CD14-positive monocyte (primary cell): ENCODE results near the gene P4HB. TPM values are rescaled to one million over a fixed set of nuclear protein-coding genes. Genes with fewer than 3 reads are reported as not detected.

Experiments
- DNase-seq, 3 donors: peaks; one replicate each; pipeline ENCODE4 v3.0.0-alpha.2; 2011 to 2022
- H2AFZ ChIP-seq: 2 replicates; pipeline ENCODE4 v1.6.0; 2012; ENCODE audit warnings: mild to moderate bottlenecking, low read depth, low read length, inconsistent platforms; ENCODE audit not compliant: insufficient read depth, poor library complexity, severe bottlenecking
- H3K27ac ChIP-seq, 2 donors: 1 replicate in 1 of 2; 2 replicates in 1 of 2; pipeline ENCODE4 v1.5.1; 2012 to 2013; ENCODE audit warnings: low read length in 2 of 2, control low read depth in 1 of 2, inconsistent platforms in 1 of 2, low read depth in 1 of 2, mild to moderate bottlenecking in 1 of 2
- H3K27me3 ChIP-seq, 2 donors: one replicate each; pipeline versions ENCODE4 v1.6.0 to v1.6.1; 2011 to 2013; ENCODE audit warnings: low read length in 2 of 2; ENCODE audit not compliant: control insufficient read depth in 2 of 2, insufficient read depth in 2 of 2
- H3K36me3 ChIP-seq, 2 donors: replicated peaks in 1 of 2; 1 replicate in 1 of 2; 2 replicates in 1 of 2; pipeline versions ENCODE4 v1.5.1 to v1.6.1; 2012 to 2013; ENCODE audit warnings: low read length in 2 of 2, control low read depth in 1 of 2, inconsistent platforms in 1 of 2, mild to moderate bottlenecking in 1 of 2; ENCODE audit not compliant: insufficient read depth in 2 of 2, control insufficient read depth in 1 of 2
- H3K4me1 ChIP-seq, 2 donors: 1 replicate in 1 of 2; 2 replicates in 1 of 2; pipeline versions ENCODE4 v1.5.1 to v1.6.1; 2012 to 2013; ENCODE audit warnings: low read length in 2 of 2, control low read depth in 1 of 2, inconsistent platforms in 1 of 2, mild to moderate bottlenecking in 1 of 2, moderate library complexity in 1 of 2; ENCODE audit not compliant: insufficient read depth in 2 of 2, control insufficient read depth in 1 of 2
- H3K4me2 ChIP-seq: replicated peaks from 2 replicates; pipeline ENCODE3; 2012; ENCODE audit warnings: low read length, moderate library complexity, mild to moderate bottlenecking; ENCODE audit not compliant: poor library complexity, severe bottlenecking; ENCODE audit errors: extremely low read depth
- H3K4me3 ChIP-seq, 3 experiments: fragments of 200-600 bp in 1 of 3; sonication (generic) in 1 of 3; replicated peaks in 1 of 3; 1 replicate in 2 of 3; 2 replicates in 1 of 3; pipeline ENCODE4 v1.5.1; 2011 to 2013; ENCODE audit warnings: low read length in 3 of 3, mild to moderate bottlenecking in 3 of 3, control low read depth in 2 of 3, low read depth in 2 of 3, inconsistent platforms in 1 of 3, moderate library complexity in 1 of 3
- H3K79me2 ChIP-seq: 2 replicates; pipeline ENCODE4 v1.6.0; 2012; ENCODE audit warnings: mild to moderate bottlenecking, control low read depth, inconsistent platforms, low read length, moderate library complexity; ENCODE audit not compliant: insufficient read depth
- H3K9ac ChIP-seq: 2 replicates; pipeline ENCODE4 v1.6.0; 2017; ENCODE audit warnings: low read length, mild to moderate bottlenecking; ENCODE audit not compliant: insufficient read depth, poor library complexity, severe bottlenecking
- H3K9me3 ChIP-seq, 2 donors: replicated peaks in 1 of 2; 1 replicate in 1 of 2; 2 replicates in 1 of 2; pipeline versions ENCODE4 v1.5.1 to v1.6.1; 2012 to 2013; ENCODE audit warnings: low read length in 2 of 2, control low read depth in 1 of 2; ENCODE audit not compliant: control insufficient read depth in 1 of 2, insufficient read depth in 1 of 2
- H4K20me1 ChIP-seq: 2 replicates; pipeline ENCODE4 v1.6.0; 2012; ENCODE audit warnings: mild to moderate bottlenecking, low read length, control low read depth, moderate library complexity; ENCODE audit not compliant: insufficient read depth
- H3K27ac Mint-ChIP-seq, 7 donors: one replicate each; pipeline ENCODE4 v1.8.0; 2020; ENCODE audit warnings: mild to moderate bottlenecking in 7 of 7, mixed read lengths in 7 of 7, moderate library complexity in 6 of 7, inconsistent platforms in 2 of 7
- H3K27me3 Mint-ChIP-seq, 3 donors: one replicate each; pipeline ENCODE4 v1.8.0; 2021 to 2022; ENCODE audit warnings: low read depth in 3 of 3, mild to moderate bottlenecking in 3 of 3, mixed read lengths in 3 of 3, moderate library complexity in 3 of 3, inconsistent platforms in 1 of 3
- H3K36me3 Mint-ChIP-seq, 2 donors: one replicate each; pipeline ENCODE4 v1.8.0; 2020; ENCODE audit warnings: mixed read lengths in 2 of 2, inconsistent platforms in 1 of 2, mild to moderate bottlenecking in 1 of 2
- H3K4me1 Mint-ChIP-seq: one replicate; pipeline ENCODE4 v1.8.0; 2020; ENCODE audit warnings: mild to moderate bottlenecking, mixed read lengths
- H3K4me3 Mint-ChIP-seq, 2 donors: one replicate each; pipeline ENCODE4 v1.8.0; 2020; ENCODE audit warnings: mild to moderate bottlenecking in 2 of 2, mixed read lengths in 2 of 2, moderate library complexity in 1 of 2
- H3K9me3 Mint-ChIP-seq, 7 donors: one replicate each; pipeline ENCODE4 v1.8.0; 2020 to 2022; ENCODE audit warnings: mixed read lengths in 7 of 7, mild to moderate bottlenecking in 6 of 7, moderate library complexity in 6 of 7, inconsistent platforms in 2 of 7
- CTCF ChIP-seq: fragments of 200-600 bp; IDR thresholded peaks from one replicate; pipeline ENCODE4 v1.8.0; 2022; ENCODE audit warnings: antibody characterized with exemption, mild to moderate bottlenecking
- WGBS: methylation state at CpG from one replicate; pipeline ENCODE4 v1.1.5; 2013; ENCODE audit warnings: missing lambda C conversion rate; ENCODE audit not compliant: insufficient coverage; 5-methylcytosine and 5-hydroxymethylcytosine counted together
- intact Hi-C, 2 donors: fragments of 100-400 bp; cut with micrococcal nuclease; formaldehyde crosslinking; loops; one replicate each; pipeline versions ENCODE4 v1.15.0 to v1.15.1; 2023
- polyA plus RNA-seq, 3 donors: library from polyadenylated mRNA; depleted of rRNA in 1 of 3; unstranded in 2 of 3; stranded (reverse) in 1 of 3; fragments of 300-500 nt in 2 of 3; fragments of >200 nt in 1 of 3; fragmentation: Illumina TruSeq in 2 of 3; gene quantifications; 1 replicate in 2 of 3; 2 replicates in 1 of 3; pipeline ENCODE4 v1.2.3, GENCODE V29; 2012 to 2021

P4HB gene
- polyA plus RNA-seq, 3 donors: 108 to 297 (median 291) TPM

GRCh38 chr17:81843713-81844326 is 16.5 kb downstream of the P4HB start:
- Histone ChIP-seq H3K4me3 (no peak overlapping the region), H3K79me2 (peaks cover 11% of the 10 kb centered on the region), H3K27me3 (no peaks in the 10 kb centered on the region), H3K4me1 (peaks cover 17% of the 10 kb centered on the region in 2 donors), H3K9me3 (no peaks in the 10 kb centered on the region), H4K20me1 (peaks cover 29% of the 10 kb centered on the region), H3K36me3 (peaks cover 56 to 61% of the 10 kb centered on the region in 2 donors), H3K9ac (no peak overlapping the region), H3K27ac (peak overlapping the region in 1 of 2 donors; percentile 51), H3K4me2 (no peak overlapping the region), H2AFZ (no peak overlapping the region)
- Mint-ChIP-seq H3K9me3 (peaks cover 0 to 2% (median 0%) of the 10 kb centered on the region in 7 donors), H3K27ac (peak overlapping the region in 6 of 7 donors; percentile 25 to 80 (median 54)), H3K27me3 (peaks cover 0 to 3% (median 0%) of the 10 kb centered on the region in 3 donors), H3K36me3 (peaks cover 49 to 65% of the 10 kb centered on the region in 2 donors), H3K4me3 (no peak overlapping the region), H3K4me1 (peaks cover 23% of the 10 kb centered on the region)
- intact Hi-C loops: no loop called here
- no peak for TF ChIP-seq CTCF
- no peak for DNase-seq
- WGBS: 77% methylated on average over 27 of the region's 30 CpGs

- H3K4me3 ChIP-seq: no peak overlapping the region
- Mint-ChIP-seq H3K9me3 (no peaks in the 10 kb centered on the region), H3K27me3 (peaks cover 0 to 3% (median 0%) of the 10 kb centered on the region in 3 donors), H3K4me3 (no peak overlapping the region), H3K27ac (peak overlapping the region in 6 of 7 donors; percentile 5 to 70 (median 39)), H3K4me1 (peaks cover 30% of the 10 kb centered on the region), H3K36me3 (peaks cover 46 to 59% of the 10 kb centered on the region in 2 donors)
- intact Hi-C loops: no loop called here
- peaks cover 49 to 56% of the 10 kb centered on the region in 2 donors for H3K36me3 ChIP-seq
- H2AFZ ChIP-seq: no peak overlapping the region
- peaks cover 26% of the 10 kb centered on the region in 2 donors for H3K4me1 ChIP-seq
- H3K4me2 ChIP-seq: no peak overlapping the region
- H3K27ac ChIP-seq: peak overlapping the region; percentile 15 to 51
- H4K20me1 ChIP-seq: peaks cover 29% of the 10 kb centered on the region
- no peak for DNase-seq
- no peak overlapping the region for H3K9ac ChIP-seq
- TF ChIP-seq CTCF: no peak
- WGBS: 88% methylated on average over 14 of the region's 21 CpGs
- peaks cover 12% of the 10 kb centered on the region for H3K79me2 ChIP-seq
- no peaks in the 10 kb centered on the region for H3K9me3 ChIP-seq
- H3K27me3 ChIP-seq: no peaks in the 10 kb centered on the region
These were observed 17.4 kb downstream of the P4HB start for GRCh38 chr17:81842725-81843504.
